Testis (tissue), 3 donors: ENCODE data around the gene SLC16A10. TPM values are rescaled to one million over a fixed set of nuclear protein-coding genes. Genes with fewer than 3 reads are reported as not detected.

Source experiments
- DNase-seq: peaks from one replicate; pipeline ENCODE4 v3.0.0-alpha.2; 2019
- H3K27ac ChIP-seq, 2 donors: fragments of 200-600 bp; sonication (generic); one replicate each; pipeline ENCODE4 v1.5.1; 2019
- H3K27me3 ChIP-seq: fragments of 200-600 bp; sonication (generic); one replicate; pipeline ENCODE4 v1.5.1; 2019
- H3K36me3 ChIP-seq: fragments of 200-600 bp; sonication (generic); one replicate; pipeline ENCODE4 v1.5.1; 2017; ENCODE audit warnings: low read depth; ENCODE audit errors: missing control alignments
- H3K4me1 ChIP-seq: fragments of 200-600 bp; sonication (generic); one replicate; pipeline ENCODE4 v1.5.1; 2019
- H3K4me3 ChIP-seq, 2 donors: fragments of 200-600 bp; sonication (generic); one replicate each; pipeline ENCODE4 v1.5.1; 2017 to 2019
- H3K9me3 ChIP-seq: fragments of 200-600 bp; sonication (generic); one replicate; pipeline ENCODE4 v1.5.1; 2017
- CTCF ChIP-seq, 3 experiments: fragments of 450-650 bp in 2 of 3; fragments of 200-600 bp in 1 of 3; sonication (generic) in 1 of 3; IDR thresholded peaks; one replicate each; pipeline ENCODE4 v1.5.1; 2016 to 2019; ENCODE audit warnings: antibody characterized with exemption in 3 of 3, mild to moderate bottlenecking in 2 of 3, moderate library complexity in 1 of 3
- POLR2A ChIP-seq: fragments of 450-650 bp; IDR thresholded peaks from one replicate; pipeline ENCODE4 v1.6.1; 2017; ENCODE audit warnings: antibody characterized with exemption, mild to moderate bottlenecking, moderate library complexity
- WGBS, 2 donors: methylation state at CpG; one replicate each; pipeline ENCODE4 v1.1.5; 2018; 5-methylcytosine and 5-hydroxymethylcytosine counted together
- intact Hi-C: fragments of 100-400 bp; cut with DNase I; formaldehyde crosslinking; loops from one replicate; pipeline ENCODE4 v1.15.1; 2023; ENCODE audit warnings: low total_unique reads
- polyA plus RNA-seq: library from polyadenylated mRNA; stranded (reverse); fragments of 350-450 nt; fragmentation: Illumina TruSeq; extraction: RNeasy Lipid Tissue Mini Kit (QIAGEN cat#74804); gene quantifications from one replicate; pipeline ENCODE4 v1.2.3, GENCODE V29; 2014; ENCODE audit warnings: low read depth, low replicate concordance; ENCODE audit not compliant: insufficient read depth
- total RNA-seq, 2 donors: library from RNA; depleted of rRNA; stranded (reverse); fragments of >200 nt; gene quantifications; one replicate each; pipeline ENCODE4 v1.2.3, GENCODE V29; 2016

Gene SLC16A10
- total and polyA plus RNA-seq, 3 donors from 2014 or later, result 9.0 to 16.9 (median 12.0) TPM

- Histone ChIP-seq H3K27ac (no peak overlapping the region), H3K4me1 (no peaks in the 10 kb centered on the region), H3K4me3 (no peak overlapping the region), H3K27me3 (no peaks in the 10 kb centered on the region), H3K36me3 (no peaks in the 10 kb centered on the region), H3K9me3 (no peaks in the 10 kb centered on the region)
- no peak for DNase-seq
- intact Hi-C loops, result no loop called here
- TF ChIP-seq CTCF (IDR thresholded peaks at IDR 0.05), result no peak
- TF ChIP-seq POLR2A, result no peak
- WGBS, 2 donors, result 60 to 68% methylated on average over 2 of the region's 2 CpGs
Measured at GRCh38 chr6:111230351-111231089, 143.2 kb downstream of the SLC16A10 start.

DNA sequence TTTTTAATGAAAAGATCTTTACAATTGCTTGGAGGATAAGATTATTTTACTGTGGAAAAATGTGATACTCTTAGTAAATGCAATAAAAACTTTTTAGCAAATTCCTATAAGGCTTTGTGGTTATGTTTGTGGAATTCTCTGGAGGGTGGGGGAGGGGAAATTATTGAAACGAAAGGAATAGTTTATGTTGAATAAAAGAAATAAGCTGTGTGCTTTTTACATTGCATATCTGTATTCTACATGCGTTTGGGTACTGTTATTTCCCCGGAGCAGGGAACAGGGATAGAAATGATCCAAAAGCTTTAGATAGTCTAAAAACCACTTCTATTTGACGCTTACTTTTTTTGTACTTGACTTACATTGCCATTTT, 143.8 kb downstream of the SLC16A10 start:
- intact Hi-C loops, result no loop called here
- no peaks in the 10 kb centered on the region for H3K4me1 ChIP-seq
- WGBS, 2 donors, result 88% methylated on average over 4 of the region's 4 CpGs
- DNase-seq, result no peak
- no peak overlapping the region for H3K27ac ChIP-seq
- H3K4me3 ChIP-seq, result no peak overlapping the region
- no peaks in the 10 kb centered on the region for H3K27me3 ChIP-seq
- TF ChIP-seq POLR2A, result no peak
- TF ChIP-seq CTCF (IDR thresholded peaks at IDR 0.05), result no peak
- H3K36me3 ChIP-seq, result no peaks in the 10 kb centered on the region
- H3K9me3 ChIP-seq, result no peaks in the 10 kb centered on the region

DNA sequence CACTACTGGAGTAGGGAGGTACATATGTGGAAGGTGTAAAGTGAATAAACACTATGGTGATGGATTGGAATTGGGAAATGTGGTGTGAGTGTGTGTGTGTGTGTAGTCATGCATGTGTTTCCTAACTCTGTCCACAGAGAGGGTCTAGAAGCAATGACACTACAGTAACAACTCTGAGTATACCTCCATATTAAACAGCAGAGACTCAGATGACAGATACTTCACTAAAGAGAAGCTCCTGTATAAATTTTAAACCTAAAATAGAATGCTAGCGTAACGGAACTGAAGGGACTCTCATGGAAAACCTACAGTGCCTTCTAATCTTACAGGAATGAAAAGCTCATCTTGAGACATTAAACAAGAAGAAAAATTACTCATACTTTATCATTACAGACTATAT, 150.5 kb downstream of the SLC16A10 start:
- H3K27ac ChIP-seq, result no peak overlapping the region
- WGBS, 2 donors, result 92 to 93% methylated on average over 2 of the region's 2 CpGs
- no peaks in the 10 kb centered on the region for H3K9me3 ChIP-seq
- DNase-seq, result no peak
- intact Hi-C loops, result no loop called here
- no peak overlapping the region for H3K4me3 ChIP-seq
- no peaks in the 10 kb centered on the region for H3K4me1 ChIP-seq
- no peaks in the 10 kb centered on the region for H3K36me3 ChIP-seq
- no peaks in the 10 kb centered on the region for H3K27me3 ChIP-seq
- TF ChIP-seq POLR2A (no peak), CTCF (IDR thresholded peaks at IDR 0.05) (no peak)

- no peaks in the 10 kb centered on the region for H3K4me1 ChIP-seq
- intact Hi-C loops, result no loop called here
- no peaks in the 10 kb centered on the region for H3K36me3 ChIP-seq
- no peak overlapping the region for H3K27ac ChIP-seq
- no peaks in the 10 kb centered on the region for H3K9me3 ChIP-seq
- H3K4me3 ChIP-seq, result no peak overlapping the region
- WGBS, 2 donors, result 83 to 88% methylated on average over 4 of the region's 4 CpGs
- TF ChIP-seq CTCF (IDR thresholded peaks at IDR 0.05), result no peak
- no peak for TF ChIP-seq POLR2A
- DNase-seq, result no peak
- no peaks in the 10 kb centered on the region for H3K27me3 ChIP-seq
Measured at GRCh38 chr6:111238464-111239119, 151.3 kb downstream of the SLC16A10 start.

DNA sequence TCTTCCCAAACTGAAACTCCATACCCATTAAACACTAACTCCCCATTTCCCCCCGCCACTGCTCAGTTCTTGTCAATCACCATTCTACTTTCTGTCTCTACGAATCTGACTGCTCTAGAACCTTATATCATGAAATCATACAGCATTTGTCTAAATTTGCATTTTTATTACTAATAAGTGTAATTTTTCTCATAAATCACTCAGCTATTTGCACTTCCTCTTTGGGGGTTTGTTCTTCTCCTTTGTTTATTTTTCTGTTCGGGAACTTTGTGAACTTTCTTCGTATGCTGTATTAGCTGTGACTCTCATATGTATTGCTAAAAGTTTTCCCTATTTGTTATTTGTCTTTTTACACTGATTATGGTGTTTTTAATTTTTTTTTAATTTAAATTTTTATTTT, 152.2 kb downstream of the SLC16A10 start:
- Histone ChIP-seq H3K9me3 (no peaks in the 10 kb centered on the region), H3K4me1 (no peaks in the 10 kb centered on the region), H3K36me3 (no peaks in the 10 kb centered on the region), H3K27me3 (no peaks in the 10 kb centered on the region), H3K4me3 (no peak overlapping the region), H3K27ac (no peak overlapping the region)
- TF ChIP-seq CTCF (IDR thresholded peaks at IDR 0.05) (no peak), POLR2A (no peak)
- no peak for DNase-seq
- 68 to 81% methylated on average over 4 of the region's 4 CpGs for WGBS, 2 donors
- intact Hi-C loops, result no loop called here
